MCF 10A (cell line): ENCODE data around the gene DCLRE1B. TPM values are rescaled to one million over a fixed set of nuclear protein-coding genes. Genes with fewer than 3 reads are reported as not detected.

Source experiments
- BruUV-seq: library from RNA; stranded (reverse); fragments of 400-500 nt; replicated peaks from 2 replicates; lab custom pipeline; 2021; lab: Mats Ljungman, UMichigan
- CTCF ChIA-PET: fragments of 300-600 bp; sonication (Branson Sonifier 250); formaldehyde crosslinking; extraction: SDS; loops from one replicate; lab custom pipeline; 2021; ENCODE audit warnings: antibody characterized with exemption, inconsistent platforms; lab: Yijun Ruan, JAX
- POLR2A ChIA-PET: fragments of 300-600, 350-650 bp; sonication (Branson Sonifier 250); formaldehyde crosslinking; extraction: SDS; loops from one replicate; lab custom pipeline; 2020; ENCODE audit warnings: antibody characterized with exemption, inconsistent platforms; lab: Yijun Ruan, JAX
- DNase-seq: peaks from one replicate; pipeline ENCODE4 v3.0.0-alpha.2; 2018; ENCODE audit not compliant: unreplicated experiment
- H3K27ac Mint-ChIP-seq: one replicate; pipeline ENCODE4 v1.8.0; 2022; ENCODE audit warnings: mild to moderate bottlenecking, low read depth, mixed read lengths; ENCODE audit not compliant: unreplicated experiment
- H3K27me3 Mint-ChIP-seq: one replicate; pipeline ENCODE4 v1.8.0; 2022; ENCODE audit warnings: mixed read lengths; ENCODE audit not compliant: insufficient read depth, unreplicated experiment
- H3K36me3 Mint-ChIP-seq: one replicate; pipeline ENCODE4 v1.8.0; 2022; ENCODE audit warnings: mild to moderate bottlenecking, moderate library complexity, mixed read lengths; ENCODE audit not compliant: insufficient read depth, unreplicated experiment
- H3K4me1 Mint-ChIP-seq: one replicate; pipeline ENCODE4 v1.8.0; 2022; ENCODE audit warnings: mixed read lengths; ENCODE audit not compliant: insufficient read depth, unreplicated experiment
- H3K4me3 Mint-ChIP-seq: one replicate; pipeline ENCODE4 v1.8.0; 2022; ENCODE audit warnings: mild to moderate bottlenecking, moderate library complexity, mixed read lengths; ENCODE audit not compliant: unreplicated experiment
- H3K9me3 Mint-ChIP-seq: one replicate; pipeline ENCODE4 v1.8.0; 2022; ENCODE audit warnings: mixed read lengths; ENCODE audit not compliant: unreplicated experiment
- CTCF ChIP-seq: fragments of 200-600 bp; IDR thresholded peaks from one replicate; pipeline ENCODE4 v1.8.0; 2022; ENCODE audit warnings: antibody characterized with exemption, mild to moderate bottlenecking; ENCODE audit not compliant: unreplicated experiment
- intact Hi-C: fragments of 100-400 bp; cut with micrococcal nuclease; formaldehyde crosslinking; loops from 2 replicates; pipeline ENCODE4 v1.14.1; 2022
- total RNA-seq: library from RNA; stranded (reverse); gene quantifications from 2 replicates; pipeline ENCODE4 v1.2.3, GENCODE V29; 2022

DCLRE1B gene
- total RNA-seq, 1 experiment from 2014 or later: 8.1 TPM

- Mint-ChIP-seq H3K27ac (no peak overlapping the region), H3K27me3 (no peaks in the 10 kb centered on the region)
- CTCF ChIA-PET: interaction anchor here (0.7 to 0.8 kb wide), 2 partner anchors 40 to 66 kb away, joined by 3 to 4 read pairs; no protein-coding TSS in a partner anchor
Observed at GRCh38 chr1:113875714-113876113, 29.4 kb upstream of the DCLRE1B start.

GRCh38 chr1:113876176-113876575 is 28.9 kb upstream of the DCLRE1B start:
- Mint-ChIP-seq H3K27ac (no peak overlapping the region), H3K36me3 (no peaks in the 10 kb centered on the region), H3K4me3 (no peak overlapping the region), H3K4me1 (peaks cover 6% of the 10 kb centered on the region), H3K9me3 (no peaks in the 10 kb centered on the region), H3K27me3 (no peaks in the 10 kb centered on the region)
- intact Hi-C loops: no loop called here
- POLR2A ChIA-PET: interaction anchor here (2.4 kb wide), 1 partner anchor 29 kb away, joined by 14 read pairs; the partner anchor contains the start of genes AP4B1 and DCLRE1B
- no peak for DNase-seq
- TF ChIP-seq CTCF: no peak
- no TSS peak for BruUV-seq
- CTCF ChIA-PET: interaction anchor here (0.8 kb wide), 1 partner anchor 41 kb away, joined by 4 read pairs; no protein-coding TSS in a partner anchor

More at GRCh38 chr1:113875714-113876113, 29.4 kb upstream of the DCLRE1B start:
- intact Hi-C loops: no loop called here
- Mint-ChIP-seq H3K9me3 (no peaks in the 10 kb centered on the region), H3K36me3 (no peaks in the 10 kb centered on the region), H3K4me3 (no peak overlapping the region), H3K4me1 (peaks cover 6% of the 10 kb centered on the region)
- POLR2A ChIA-PET: interaction anchor here (2.4 kb wide), 1 partner anchor 29 kb away, joined by 14 read pairs; the partner anchor contains the start of genes AP4B1 and DCLRE1B
- no peak for TF ChIP-seq CTCF
- no TSS peak for BruUV-seq
- no peak for DNase-seq

- TF ChIP-seq CTCF: no peak
Observed at GRCh38 chr1:113879739-113880038, 25.4 kb upstream of the DCLRE1B start.

GRCh38 chr1:113881661-113882060 is 23.5 kb upstream of the DCLRE1B start:
- H3K27ac Mint-ChIP-seq: no peak overlapping the region
- no peaks in the 10 kb centered on the region for H3K36me3 Mint-ChIP-seq
- H3K27me3 Mint-ChIP-seq: no peaks in the 10 kb centered on the region
- no peak overlapping the region for H3K4me3 Mint-ChIP-seq
- intact Hi-C loops: no loop called here
- no peaks in the 10 kb centered on the region for H3K9me3 Mint-ChIP-seq
- POLR2A ChIA-PET: interaction anchor here (0.7 to 1.3 kb wide), 2 partner anchors 17 to 49 kb away, joined by 3 to 4 read pairs; no protein-coding TSS in a partner anchor
- no peak for DNase-seq
- no TSS peak for BruUV-seq
- TF ChIP-seq CTCF: no peak
- CTCF ChIA-PET: interaction anchor here (0.7 kb wide), 3 partner anchors 12 to 43 kb away, joined by 3 read pairs; no protein-coding TSS in a partner anchor
- no peaks in the 10 kb centered on the region for H3K4me1 Mint-ChIP-seq

More at GRCh38 chr1:113879739-113880038, 25.4 kb upstream of the DCLRE1B start:
- peaks cover 2% of the 10 kb centered on the region for H3K4me1 Mint-ChIP-seq
- DNase-seq: no peak
- ChIA-PET CTCF (interaction anchor here (1.6 kb wide), 1 partner anchor 11 kb away, joined by 4 read pairs; no protein-coding TSS in a partner anchor), POLR2A (interaction anchor here (0.5 to 0.6 kb wide), 2 partner anchors 857 to 951 kb away, joined by 3 to 4 read pairs; no protein-coding TSS in a partner anchor)
- H3K9me3 Mint-ChIP-seq: no peaks in the 10 kb centered on the region
- H3K36me3 Mint-ChIP-seq: no peaks in the 10 kb centered on the region
- BruUV-seq: no TSS peak
- intact Hi-C loops: no loop called here
- no peak overlapping the region for H3K4me3 Mint-ChIP-seq
- no peak overlapping the region for H3K27ac Mint-ChIP-seq
- no peaks in the 10 kb centered on the region for H3K27me3 Mint-ChIP-seq
